Peyer's patch (tissue), 4 donors: ENCODE data around the gene NOX4.
"Not testable (repeated sequence)": the region's sequence is repeated elsewhere in the genome, so short reads cannot be mapped to it uniquely, and the experiment has no call there.

Experiments used
- POLR2A ChIP-seq, 2 donors: fragments of 450-650 bp; IDR thresholded peaks; one replicate each; pipeline ENCODE4 v1.5.1; 2017; ENCODE audit warnings: antibody characterized with exemption in 2 of 2, mild to moderate bottlenecking in 2 of 2, moderate library complexity in 2 of 2
- TF ChIP-seq, protein P1 (sequence below), 6 experiments: fragments of 450-650 bp in 4 of 6; fragments of 200-600 bp in 2 of 6; sonication (generic) in 1 of 6; IDR thresholded peaks; one replicate each; pipeline ENCODE4 v1.5.1; 2017 to 2019; ENCODE audit warnings: antibody characterized with exemption in 6 of 6, mild to moderate bottlenecking in 3 of 6, moderate library complexity in 1 of 6

DNA sequence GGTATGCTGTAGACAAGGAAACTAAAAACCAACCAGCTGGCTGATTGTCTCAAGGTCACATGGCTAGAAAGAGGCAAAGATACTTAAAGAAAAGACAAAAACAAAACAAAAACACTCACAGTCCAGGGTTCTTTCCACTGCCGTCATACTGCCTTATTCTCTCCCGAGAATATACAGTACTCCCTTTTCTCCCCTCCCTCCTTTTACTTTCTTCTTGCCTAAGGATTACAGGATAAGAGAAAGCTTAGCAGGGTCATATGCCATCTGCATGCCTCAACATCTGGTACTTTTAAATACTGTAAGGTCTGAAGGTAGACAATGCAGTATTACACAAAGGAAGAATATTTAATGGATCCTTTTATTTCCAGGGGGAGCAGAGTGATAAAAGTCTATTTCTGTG is 126.3 kb downstream of the NOX4 start:
- TF ChIP-seq, protein P1, sequence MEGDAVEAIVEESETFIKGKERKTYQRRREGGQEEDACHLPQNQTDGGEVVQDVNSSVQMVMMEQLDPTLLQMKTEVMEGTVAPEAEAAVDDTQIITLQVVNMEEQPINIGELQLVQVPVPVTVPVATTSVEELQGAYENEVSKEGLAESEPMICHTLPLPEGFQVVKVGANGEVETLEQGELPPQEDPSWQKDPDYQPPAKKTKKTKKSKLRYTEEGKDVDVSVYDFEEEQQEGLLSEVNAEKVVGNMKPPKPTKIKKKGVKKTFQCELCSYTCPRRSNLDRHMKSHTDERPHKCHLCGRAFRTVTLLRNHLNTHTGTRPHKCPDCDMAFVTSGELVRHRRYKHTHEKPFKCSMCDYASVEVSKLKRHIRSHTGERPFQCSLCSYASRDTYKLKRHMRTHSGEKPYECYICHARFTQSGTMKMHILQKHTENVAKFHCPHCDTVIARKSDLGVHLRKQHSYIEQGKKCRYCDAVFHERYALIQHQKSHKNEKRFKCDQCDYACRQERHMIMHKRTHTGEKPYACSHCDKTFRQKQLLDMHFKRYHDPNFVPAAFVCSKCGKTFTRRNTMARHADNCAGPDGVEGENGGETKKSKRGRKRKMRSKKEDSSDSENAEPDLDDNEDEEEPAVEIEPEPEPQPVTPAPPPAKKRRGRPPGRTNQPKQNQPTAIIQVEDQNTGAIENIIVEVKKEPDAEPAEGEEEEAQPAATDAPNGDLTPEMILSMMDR (IDR thresholded peaks at IDR 0.05) = not testable (repeated sequence)
- not testable (repeated sequence) for TF ChIP-seq POLR2A (IDR thresholded peaks at IDR 0.05)
